Measurements from ENCODE around the gene CACNG1.

- TF ChIP-seq POLR2AphosphoS5 (IDR thresholded peaks at IDR 0.05), result no peak
- no peak for TF ChIP-seq CTCF (IDR thresholded peaks at IDR 0.05)
- no peak for TF ChIP-seq POLR2A (IDR thresholded peaks at IDR 0.05)
Observed at GRCh38 chr17:67040652-67041051, 3.7 kb upstream of the CACNG1 start.
